CD4-positive, alpha-beta memory T cell (primary cell): Measurements from ENCODE around the gene FDX1. TPM values are rescaled to one million over a fixed set of nuclear protein-coding genes. Genes with fewer than 3 reads are reported as not detected.

Experiments used
- CTCF ChIA-PET: fragments of 350-600 bp; sonication (Branson Sonifier 250); formaldehyde crosslinking; loops from one replicate; lab custom pipeline; 2021; ENCODE audit warnings: inconsistent platforms; ENCODE audit not compliant: partially characterized antibody; lab: Charles Lee
- POLR2A ChIA-PET: fragments of 350-600 bp; sonication (Branson Sonifier 250); formaldehyde crosslinking; loops from one replicate; lab custom pipeline; 2021; ENCODE audit not compliant: partially characterized antibody; lab: Charles Lee
- DNase-seq, 5 donors: peaks; one replicate each; pipeline versions ENCODE4 v3.0.0 to v3.0.0-alpha.2; 2020 to 2022; ENCODE audit warnings: mixed read lengths in 1 of 5
- H3K27ac ChIP-seq: one replicate; pipeline ENCODE4 v1.7.0; 2013; ENCODE audit warnings: low read depth, low read length
- H3K27me3 ChIP-seq: 2 replicates; pipeline ENCODE4 v1.7.0; 2013; ENCODE audit warnings: mild to moderate bottlenecking, low read length, moderate library complexity; ENCODE audit not compliant: insufficient read depth
- H3K36me3 ChIP-seq: 2 replicates; pipeline ENCODE4 v1.7.0; 2013; ENCODE audit warnings: mild to moderate bottlenecking, low read length, moderate library complexity; ENCODE audit not compliant: insufficient read depth
- H3K4me1 ChIP-seq: 2 replicates; pipeline ENCODE4 v1.7.0; 2013; ENCODE audit warnings: mild to moderate bottlenecking, low read length, moderate library complexity; ENCODE audit not compliant: insufficient read depth
- H3K4me3 ChIP-seq, 2 donors: one replicate each; pipeline ENCODE4 v1.7.0; 2013; ENCODE audit warnings: low read length in 2 of 2, mild to moderate bottlenecking in 1 of 2
- H3K9me3 ChIP-seq, 2 donors: one replicate each; pipeline ENCODE4 v1.7.0; 2013; ENCODE audit warnings: low read length in 2 of 2, control low read depth in 1 of 2; ENCODE audit not compliant: control insufficient read depth in 1 of 2
- H3K27ac Mint-ChIP-seq, 7 donors: one replicate each; pipeline ENCODE4 v1.8.0; 2020 to 2021; ENCODE audit warnings: mixed read lengths in 7 of 7, mild to moderate bottlenecking in 6 of 7, inconsistent platforms in 3 of 7, moderate library complexity in 3 of 7
- H3K27me3 Mint-ChIP-seq, 2 donors: one replicate each; pipeline ENCODE4 v1.8.0; 2020 to 2021; ENCODE audit warnings: mixed read lengths in 2 of 2
- H3K36me3 Mint-ChIP-seq, 2 donors: one replicate each; pipeline ENCODE4 v1.8.0; 2020 to 2021; ENCODE audit warnings: mixed read lengths in 2 of 2, inconsistent platforms in 1 of 2, mild to moderate bottlenecking in 1 of 2
- H3K4me1 Mint-ChIP-seq, 4 donors: one replicate each; pipeline ENCODE4 v1.8.0; 2020 to 2021; ENCODE audit warnings: mixed read lengths in 4 of 4, mild to moderate bottlenecking in 1 of 4
- H3K4me3 Mint-ChIP-seq, 8 donors: one replicate each; pipeline ENCODE4 v1.8.0; 2020 to 2021; ENCODE audit warnings: mixed read lengths in 8 of 8, mild to moderate bottlenecking in 7 of 8, moderate library complexity in 6 of 8, inconsistent platforms in 3 of 8
- H3K9me3 Mint-ChIP-seq, 8 donors: one replicate each; pipeline ENCODE4 v1.8.0; 2020 to 2021; ENCODE audit warnings: mixed read lengths in 8 of 8, mild to moderate bottlenecking in 5 of 8, inconsistent platforms in 3 of 8, moderate library complexity in 1 of 8
- intact Hi-C: fragments of 100-400 bp; cut with micrococcal nuclease; formaldehyde crosslinking; loops from one replicate; pipeline ENCODE4 v1.15.1; 2023
- polyA plus RNA-seq, 2 donors: library from polyadenylated mRNA; unstranded; fragments of 300-500 nt; fragmentation: Illumina TruSeq; gene quantifications; one replicate each; pipeline ENCODE4 v1.2.3, GENCODE V29; 2021
- total RNA-seq, 2 experiments: library from RNA; stranded (reverse); gene quantifications; one replicate each; pipeline ENCODE4 v1.2.3, GENCODE V29; 2021

FDX1 gene
- total and polyA plus RNA-seq, 4 experiments from 2014 or later = 10.7 to 25.5 (median 16.2) TPM

GRCh38 chr11:110486156-110486555, 56.4 kb downstream of the FDX1 start:
- H3K36me3 ChIP-seq = no peaks in the 10 kb centered on the region
- no peaks in the 10 kb centered on the region for H3K9me3 ChIP-seq
- H3K27me3 ChIP-seq = no peaks in the 10 kb centered on the region
- Mint-ChIP-seq H3K27me3 (no peaks in the 10 kb centered on the region), H3K9me3 (peaks cover 0 to 2% (median 0%) of the 10 kb centered on the region in 8 donors), H3K4me3 (no peak overlapping the region), H3K36me3 (peaks cover 0 to 4% of the 10 kb centered on the region in 2 donors), H3K27ac (no peak overlapping the region), H3K4me1 (no peaks in the 10 kb centered on the region)
- ChIA-PET CTCF (no interaction called here), POLR2A (no interaction called here)
- H3K4me3 ChIP-seq = no peak overlapping the region
- intact Hi-C loops = no loop called here
- no peaks in the 10 kb centered on the region for H3K4me1 ChIP-seq
- no peak for DNase-seq
- no peak overlapping the region for H3K27ac ChIP-seq

GRCh38 chr11:110488446-110488845, 58.7 kb downstream of the FDX1 start:
- Mint-ChIP-seq H3K4me1 (no peaks in the 10 kb centered on the region), H3K36me3 (peaks cover 0 to 7% of the 10 kb centered on the region in 2 donors), H3K27me3 (no peaks in the 10 kb centered on the region), H3K9me3 (peaks cover 0 to 2% (median 0%) of the 10 kb centered on the region in 8 donors), H3K4me3 (no peak overlapping the region), H3K27ac (no peak overlapping the region)
- POLR2A ChIA-PET = no interaction called here
- no peaks in the 10 kb centered on the region for H3K27me3 ChIP-seq
- no peak overlapping the region for H3K27ac ChIP-seq
- intact Hi-C loops = no loop called here
- H3K4me3 ChIP-seq = no peak overlapping the region
- no peak for DNase-seq
- no peaks in the 10 kb centered on the region for H3K36me3 ChIP-seq
- CTCF ChIA-PET = no interaction called here
- no peaks in the 10 kb centered on the region for H3K4me1 ChIP-seq
- no peaks in the 10 kb centered on the region for H3K9me3 ChIP-seq

- Mint-ChIP-seq H3K27me3 (no peaks in the 10 kb centered on the region), H3K4me1 (no peaks in the 10 kb centered on the region), H3K9me3 (peaks cover 0 to 2% (median 0%) of the 10 kb centered on the region in 8 donors), H3K36me3 (peaks cover 0 to 7% of the 10 kb centered on the region in 2 donors), H3K4me3 (no peak overlapping the region), H3K27ac (no peak overlapping the region)
- no peaks in the 10 kb centered on the region for H3K9me3 ChIP-seq
- ChIA-PET CTCF (no interaction called here), POLR2A (no interaction called here)
- intact Hi-C loops = no loop called here
- no peaks in the 10 kb centered on the region for H3K36me3 ChIP-seq
- H3K4me1 ChIP-seq = no peaks in the 10 kb centered on the region
- H3K27me3 ChIP-seq = no peaks in the 10 kb centered on the region
- H3K27ac ChIP-seq = no peak overlapping the region
- no peak for DNase-seq
- no peak overlapping the region for H3K4me3 ChIP-seq
Observed at GRCh38 chr11:110490886-110491285, 61.1 kb downstream of the FDX1 start.

GRCh38 chr11:110491577-110492320, 62.0 kb downstream of the FDX1 start:
- intact Hi-C loops = no loop called here
- Mint-ChIP-seq H3K4me3 (no peak overlapping the region), H3K4me1 (no peaks in the 10 kb centered on the region), H3K36me3 (peaks cover 0 to 7% of the 10 kb centered on the region in 2 donors), H3K27ac (no peak overlapping the region), H3K27me3 (no peaks in the 10 kb centered on the region), H3K9me3 (peaks cover 0 to 2% (median 0%) of the 10 kb centered on the region in 8 donors)
- Histone ChIP-seq H3K9me3 (no peaks in the 10 kb centered on the region), H3K27me3 (no peaks in the 10 kb centered on the region), H3K27ac (no peak overlapping the region), H3K4me1 (no peaks in the 10 kb centered on the region), H3K36me3 (no peaks in the 10 kb centered on the region), H3K4me3 (no peak overlapping the region)
- no peak for DNase-seq
- POLR2A ChIA-PET = no interaction called here
- CTCF ChIA-PET = no interaction called here

- CTCF ChIA-PET = no interaction called here
- Mint-ChIP-seq H3K9me3 (peaks cover 0 to 2% (median 0%) of the 10 kb centered on the region in 8 donors), H3K4me3 (no peak overlapping the region), H3K27me3 (no peaks in the 10 kb centered on the region), H3K4me1 (no peaks in the 10 kb centered on the region), H3K27ac (no peak overlapping the region), H3K36me3 (peaks cover 0 to 7% of the 10 kb centered on the region in 2 donors)
- Histone ChIP-seq H3K4me3 (no peak overlapping the region), H3K27ac (no peak overlapping the region), H3K4me1 (no peaks in the 10 kb centered on the region), H3K36me3 (no peaks in the 10 kb centered on the region), H3K9me3 (no peaks in the 10 kb centered on the region), H3K27me3 (no peaks in the 10 kb centered on the region)
- intact Hi-C loops = no loop called here
- POLR2A ChIA-PET = no interaction called here
- DNase-seq = no peak
Observed at GRCh38 chr11:110492321-110492685, 62.6 kb downstream of the FDX1 start.

- CTCF ChIA-PET = no interaction called here
Observed at GRCh38 chr11:110493346-110493745, 63.6 kb downstream of the FDX1 start.

GRCh38 chr11:110497231-110497978, 67.7 kb downstream of the FDX1 start:
- POLR2A ChIA-PET = no interaction called here
- Mint-ChIP-seq H3K9me3 (peaks cover 0 to 2% (median 0%) of the 10 kb centered on the region in 8 donors), H3K4me3 (no peak overlapping the region), H3K27ac (no peak overlapping the region), H3K27me3 (no peaks in the 10 kb centered on the region), H3K4me1 (no peaks in the 10 kb centered on the region), H3K36me3 (peaks cover 0 to 3% of the 10 kb centered on the region in 2 donors)
- CTCF ChIA-PET = no interaction called here
- no peak for DNase-seq
- Histone ChIP-seq H3K9me3 (no peaks in the 10 kb centered on the region), H3K4me1 (no peaks in the 10 kb centered on the region), H3K36me3 (no peaks in the 10 kb centered on the region), H3K27ac (no peak overlapping the region), H3K4me3 (no peak overlapping the region), H3K27me3 (no peaks in the 10 kb centered on the region)
- intact Hi-C loops = no loop called here

More at GRCh38 chr11:110493346-110493745, 63.6 kb downstream of the FDX1 start:
- H3K27ac ChIP-seq = no peak overlapping the region
- H3K9me3 ChIP-seq = no peaks in the 10 kb centered on the region
- Mint-ChIP-seq H3K4me1 (no peaks in the 10 kb centered on the region), H3K27me3 (no peaks in the 10 kb centered on the region), H3K4me3 (no peak overlapping the region), H3K9me3 (peaks cover 0 to 2% (median 0%) of the 10 kb centered on the region in 8 donors), H3K27ac (no peak overlapping the region), H3K36me3 (peaks cover 0 to 7% of the 10 kb centered on the region in 2 donors)
- no peaks in the 10 kb centered on the region for H3K27me3 ChIP-seq
- no peaks in the 10 kb centered on the region for H3K36me3 ChIP-seq
- no peaks in the 10 kb centered on the region for H3K4me1 ChIP-seq
- DNase-seq = no peak
- H3K4me3 ChIP-seq = no peak overlapping the region
- intact Hi-C loops = no loop called here
- POLR2A ChIA-PET = no interaction called here
